GM19438 (cell line): Measurements from ENCODE around the gene ST6GALNAC4.

ENCODE experiments used
- ATAC-seq: cut with Tn5 transposase; IDR thresholded peaks from one replicate; pipeline ENCODE4 v1.9.1; 2021; ENCODE audit warnings: low read depth; ENCODE audit not compliant: unreplicated experiment

ST6GALNAC4 gene

DNA sequence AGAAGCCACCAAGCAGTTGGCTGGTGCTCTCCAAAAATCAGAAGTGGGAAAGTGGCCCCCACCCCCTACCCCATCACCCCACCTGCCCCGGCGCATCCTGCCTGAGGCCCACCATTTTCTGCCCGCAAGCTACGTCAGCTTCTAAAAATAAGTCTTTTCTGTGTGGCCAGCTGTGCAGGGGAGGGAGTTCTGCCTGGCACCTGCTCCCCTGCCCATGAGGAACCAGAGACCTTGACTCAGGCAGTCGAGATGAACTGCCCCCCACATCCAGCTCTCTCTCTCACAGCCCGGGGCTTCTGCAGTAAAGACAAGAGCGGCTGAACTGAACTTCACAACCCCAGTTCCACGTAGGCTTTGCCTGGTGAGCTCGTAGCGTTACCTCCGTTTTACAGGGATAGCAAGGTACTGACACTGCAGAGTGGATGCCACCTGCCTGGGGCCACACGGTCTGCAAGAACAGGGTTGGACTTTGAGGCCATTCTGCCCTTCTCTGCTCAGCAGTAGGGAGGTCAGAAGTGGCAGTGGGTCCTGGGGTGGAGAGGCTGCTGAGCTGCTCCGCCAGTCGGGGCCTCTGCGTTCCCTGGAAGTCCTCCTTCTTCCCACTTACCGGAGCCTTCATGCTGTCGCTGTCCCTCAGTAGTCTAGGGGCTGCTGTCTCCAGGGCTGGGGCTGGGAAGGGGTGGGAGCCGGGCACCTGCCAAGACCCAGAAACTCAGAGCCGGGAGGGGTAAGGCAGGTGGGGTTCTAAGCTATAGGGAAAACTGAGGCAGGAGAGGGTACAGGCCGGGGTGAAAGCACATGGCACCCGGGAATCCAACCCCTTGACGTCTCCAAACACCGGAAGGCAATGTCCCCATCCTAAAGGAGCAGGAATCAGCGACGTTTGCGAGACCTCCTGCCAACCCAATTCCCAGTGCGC lies 781 bp downstream of the ST6GALNAC4 start:
- no peak for ATAC-seq

GRCh38 chr9:127915325-127915752 lies 1.5 kb downstream of the ST6GALNAC4 start:
- ATAC-seq, result no peak

DNA sequence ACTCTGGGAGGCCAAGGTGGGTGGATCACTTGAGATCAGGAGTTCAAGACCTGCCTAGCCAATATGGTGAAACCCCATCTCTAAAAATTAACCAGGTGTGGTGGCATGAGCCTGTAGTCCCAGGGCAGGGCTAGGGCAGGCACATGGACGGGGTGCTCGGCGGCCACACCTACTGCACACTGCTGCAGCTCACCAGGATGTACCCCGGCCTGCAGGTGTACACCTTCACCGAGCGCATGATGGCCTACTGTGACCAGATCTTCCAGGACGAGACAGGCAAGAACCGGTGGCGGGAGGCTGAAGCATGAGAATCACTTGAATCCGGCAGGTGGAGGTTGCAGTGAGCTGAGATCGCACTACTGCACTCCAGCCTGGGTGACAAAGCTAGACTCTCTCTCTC lies 3.2 kb downstream of the ST6GALNAC4 start:
- no peak for ATAC-seq

- ATAC-seq, result no peak
These were observed 4.0 kb downstream of the ST6GALNAC4 start for GRCh38 chr9:127912882-127913281.

- no peak for ATAC-seq
These were observed 4.5 kb downstream of the ST6GALNAC4 start for GRCh38 chr9:127912296-127912695.

DNA sequence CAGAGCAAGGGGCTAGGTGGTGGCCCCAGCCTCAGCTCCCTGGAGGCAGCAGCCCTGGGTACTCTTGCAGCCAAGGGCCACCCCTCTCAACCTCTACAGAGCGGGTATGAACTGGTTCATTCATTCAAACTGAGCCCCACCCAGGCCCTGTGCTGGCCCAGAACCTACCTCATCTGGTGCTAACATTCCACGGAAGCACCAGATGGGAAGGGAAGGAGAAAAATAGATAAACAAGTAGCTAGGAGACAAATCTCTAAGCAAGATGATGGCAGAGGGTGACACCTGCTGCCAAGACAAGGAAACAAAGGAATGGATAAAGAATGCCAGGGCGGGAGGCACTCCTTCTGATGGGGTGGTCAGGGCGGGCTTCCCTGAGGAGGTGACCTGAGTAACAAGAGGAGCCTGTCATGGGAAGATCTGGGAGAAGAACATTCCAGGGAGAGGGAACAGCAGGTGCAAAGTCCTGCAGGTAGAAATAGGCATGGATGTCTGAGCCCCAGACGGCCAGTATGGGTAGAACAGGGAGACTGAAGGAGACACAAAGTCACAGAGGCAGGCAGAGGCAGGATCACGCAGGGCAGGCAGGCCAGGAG lies 6.1 kb downstream of the ST6GALNAC4 start:
- ATAC-seq, result no peak

GRCh38 chr9:127909839-127910273 lies 7.0 kb downstream of the ST6GALNAC4 start:
- ATAC-seq, result no peak

DNA sequence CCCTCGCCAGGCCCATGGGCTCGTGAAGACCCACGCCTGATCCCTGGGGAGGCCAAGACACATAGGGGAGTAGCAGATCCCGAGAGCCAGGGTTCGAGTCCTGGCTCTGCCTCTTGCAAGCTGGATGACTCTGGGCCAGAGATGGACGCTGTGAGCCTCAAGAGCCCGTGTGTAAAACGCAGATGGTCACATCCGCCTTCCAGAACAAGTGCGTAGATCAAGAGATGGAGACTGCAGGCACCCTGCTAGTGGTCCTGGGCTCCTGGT lies 8.2 kb downstream of the ST6GALNAC4 start:
- no peak for ATAC-seq

GRCh38 chr9:127907867-127908659 lies 8.8 kb downstream of the ST6GALNAC4 start:
- ATAC-seq, result no peak

DNA sequence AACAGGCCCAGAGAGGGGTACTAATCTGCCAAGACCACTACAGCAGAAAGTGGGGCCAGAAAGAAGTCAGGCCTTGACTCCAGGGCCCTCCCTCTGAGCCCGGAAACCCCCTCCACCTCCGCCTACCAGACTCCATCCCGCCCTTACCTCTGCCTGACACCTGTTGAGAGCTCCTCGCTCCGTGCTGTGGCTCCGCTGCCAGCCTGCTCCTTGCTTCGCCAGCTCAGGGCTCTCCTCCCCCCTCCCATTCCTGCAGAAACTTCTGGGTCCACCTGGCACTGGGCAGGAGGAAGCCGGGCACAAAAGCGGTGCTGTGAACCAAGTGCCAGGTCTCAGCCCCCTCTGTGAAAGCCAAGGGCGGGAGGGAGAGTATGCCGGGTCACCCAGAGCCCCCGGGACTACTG lies 11.1 kb downstream of the ST6GALNAC4 start:
- no peak for ATAC-seq

DNA sequence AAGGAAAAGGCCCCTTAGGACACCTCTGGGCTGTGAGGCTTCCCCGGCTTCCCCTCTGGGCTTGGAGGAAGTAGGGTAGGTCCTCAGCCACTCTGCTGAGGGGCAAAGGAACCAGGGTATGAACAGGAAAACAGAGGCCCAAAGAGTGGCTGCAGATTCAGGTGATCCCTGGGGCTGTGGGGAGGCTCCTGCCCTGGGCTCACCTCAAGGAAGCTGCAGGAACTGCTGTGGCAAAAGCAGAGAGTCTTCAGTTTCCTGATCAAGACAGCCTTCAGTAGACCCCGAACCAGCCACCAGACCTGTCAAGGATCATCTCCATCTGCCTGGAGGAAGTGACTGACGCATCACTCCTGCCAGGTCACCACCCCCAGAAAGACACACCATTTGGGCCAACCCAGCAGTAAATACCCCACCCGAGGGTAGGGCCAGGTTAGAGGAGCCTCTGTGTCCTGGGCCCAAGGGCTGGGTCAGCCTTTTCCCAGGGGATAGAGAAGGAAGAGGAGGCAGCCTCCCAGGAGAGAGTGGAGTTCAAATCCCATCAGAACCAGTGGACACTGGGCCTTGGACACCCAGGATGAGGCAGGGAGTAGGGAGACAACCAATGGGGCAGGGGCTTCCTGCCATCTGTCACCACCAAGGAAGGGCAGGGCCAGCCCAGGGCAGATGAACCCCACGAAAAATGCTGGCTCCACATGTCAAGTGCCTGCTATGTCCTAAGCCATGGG lies 11.7 kb downstream of the ST6GALNAC4 start:
- ATAC-seq, result no peak

DNA sequence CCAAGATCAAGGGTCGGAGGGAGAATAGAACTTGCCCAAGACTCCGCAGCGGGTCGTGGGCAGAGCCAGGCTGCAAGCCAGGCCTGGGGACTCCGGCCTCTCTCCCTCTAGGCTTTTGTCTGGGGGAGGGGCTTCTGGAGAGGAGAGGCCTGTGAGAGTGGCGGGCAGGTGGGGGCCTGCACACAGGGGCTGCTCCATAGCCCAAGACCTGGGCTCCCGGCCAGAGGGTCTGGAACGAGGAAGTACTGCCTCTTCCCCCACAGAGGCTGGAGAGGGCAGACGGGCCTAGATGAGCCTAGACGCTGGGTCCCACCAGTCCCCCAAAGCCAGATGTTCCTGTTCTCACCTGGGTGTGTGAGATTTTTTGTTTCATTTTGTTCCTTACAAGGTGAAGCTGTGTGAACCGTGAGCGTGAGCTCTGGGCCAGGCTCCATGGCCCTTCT lies 12.3 kb downstream of the ST6GALNAC4 start:
- ATAC-seq, result no peak

GRCh38 chr9:127903557-127904475 lies 13.0 kb downstream of the ST6GALNAC4 start:
- no peak for ATAC-seq

GRCh38 chr9:127899128-127899943 lies 17.5 kb downstream of the ST6GALNAC4 start, which contains the start of gene ST6GALNAC6:
Gene ST6GALNAC6, minus strand, starts transcription at chr9:127899603. Its CDS starts 1,622 bp downstream, at chr9:127897981.
- peak; percentile 44 for ATAC-seq

- ATAC-seq, result peak; percentile 5
These were observed 18.3 kb downstream of the ST6GALNAC4 start for GRCh38 chr9:127898433-127899127.

DNA sequence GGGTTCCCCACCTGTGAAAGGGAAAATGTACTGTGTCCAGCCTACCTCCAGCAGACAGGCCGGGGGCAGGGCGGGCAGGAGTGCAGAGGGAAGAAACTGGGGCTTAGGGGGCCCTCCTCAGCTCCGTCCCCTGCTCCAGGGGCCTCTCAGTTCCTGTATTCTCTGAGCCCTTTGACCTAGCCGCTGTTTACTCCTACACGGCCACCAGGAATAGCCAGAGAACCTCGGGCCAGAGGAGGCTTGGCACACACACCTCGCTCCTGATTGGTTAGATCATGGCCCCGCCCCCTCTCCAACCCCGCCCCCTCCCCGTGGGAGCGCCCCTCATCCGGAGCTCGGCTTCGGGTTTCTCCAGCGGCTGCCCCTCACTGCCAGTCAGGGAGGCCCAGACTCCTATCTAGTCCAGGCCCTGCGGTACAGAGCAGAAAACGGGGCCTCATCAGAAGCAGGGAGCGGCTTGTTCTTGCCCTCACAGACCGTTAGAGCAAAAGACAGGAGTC lies 19.6 kb downstream of the ST6GALNAC4 start:
- no peak for ATAC-seq

GRCh38 chr9:127896395-127897192 lies 20.2 kb downstream of the ST6GALNAC4 start:
- no peak for ATAC-seq
